GM12892 (cell line): ENCODE measurements around the gene HOXA5.

Experiments
- POLR2A ChIP-seq: IDR thresholded peaks from 2 replicates; pipeline ENCODE4 v1.6.1; 2011; ENCODE audit warnings: low read depth, low read length, control low read depth
- POLR2AphosphoS5 ChIP-seq: IDR thresholded peaks from 2 replicates; pipeline ENCODE4 v1.6.1; 2011; ENCODE audit warnings: low read depth, low read length, control low read depth
- TAF1 ChIP-seq: IDR thresholded peaks from 2 replicates; pipeline ENCODE4 v1.6.1; 2011; ENCODE audit warnings: low read depth, mild to moderate bottlenecking, control low read depth, low read length, borderline replicate concordance

- no peak for TF ChIP-seq POLR2A
- TF ChIP-seq POLR2AphosphoS5, result no peak
- TF ChIP-seq TAF1, result no peak
These were observed 45.2 kb upstream of the HOXA5 start for GRCh38 chr7:27188386-27189294.
